ENCODE results near the gene UBL7.

UBL7 gene

DNA sequence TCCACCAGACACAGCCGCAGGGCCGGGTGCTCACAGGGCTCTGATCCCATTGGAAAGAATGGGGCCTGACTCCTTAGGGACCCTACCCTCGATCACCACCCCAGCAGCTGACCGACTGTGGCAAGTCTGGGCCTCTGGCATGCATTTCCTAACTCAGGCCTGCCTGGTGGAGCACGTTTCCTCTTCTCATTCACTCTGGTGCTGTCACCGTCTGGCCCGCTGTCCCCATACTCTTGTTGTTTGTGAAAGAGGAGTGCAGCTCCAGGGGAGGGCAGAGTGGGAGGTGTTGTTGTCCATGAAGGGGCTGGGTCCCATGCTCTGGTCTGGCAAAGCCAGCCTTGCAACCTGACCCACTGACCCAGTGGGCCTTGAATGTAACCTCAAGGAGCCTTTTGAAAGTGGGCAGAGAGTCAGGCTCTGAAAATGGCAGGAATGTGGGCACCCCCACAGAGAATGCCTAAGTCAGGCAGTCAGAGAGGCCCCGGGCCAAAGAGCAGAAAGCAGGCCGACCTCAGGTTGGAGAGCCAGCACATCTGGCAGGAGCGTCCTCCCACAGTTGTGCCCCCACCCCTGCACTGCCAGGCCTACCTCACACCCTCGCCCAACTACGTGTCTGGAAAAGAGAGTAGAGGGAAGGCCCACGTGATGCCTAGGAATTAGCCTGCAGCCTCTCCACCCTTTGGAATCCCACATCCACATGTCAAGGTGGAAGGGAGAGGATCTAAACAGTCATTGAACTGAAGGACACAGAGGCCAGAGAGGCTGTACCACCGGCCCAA lies 38.1 kb downstream of the UBL7 start:
- no peak for FAIRE-seq

DNA sequence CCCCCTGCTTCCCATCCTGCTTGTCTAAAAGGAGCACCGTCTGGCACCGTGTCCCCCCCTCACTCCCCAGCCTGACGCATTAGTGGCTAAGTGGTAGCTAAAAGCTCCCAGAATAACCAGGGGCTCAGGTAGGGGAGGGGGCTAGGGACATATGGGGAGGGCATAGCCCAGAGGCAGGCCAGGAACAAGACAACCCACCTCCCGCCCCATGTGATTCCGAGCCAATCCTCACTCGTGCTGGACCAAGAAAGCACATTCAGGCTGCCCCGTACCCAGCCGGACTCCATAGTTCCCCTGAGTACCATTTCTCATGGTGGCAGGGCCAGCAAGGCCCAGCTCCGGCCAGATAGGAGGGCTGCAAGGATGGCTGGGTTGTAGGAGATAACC lies 38.7 kb downstream of the UBL7 start:
- no peak for FAIRE-seq

DNA sequence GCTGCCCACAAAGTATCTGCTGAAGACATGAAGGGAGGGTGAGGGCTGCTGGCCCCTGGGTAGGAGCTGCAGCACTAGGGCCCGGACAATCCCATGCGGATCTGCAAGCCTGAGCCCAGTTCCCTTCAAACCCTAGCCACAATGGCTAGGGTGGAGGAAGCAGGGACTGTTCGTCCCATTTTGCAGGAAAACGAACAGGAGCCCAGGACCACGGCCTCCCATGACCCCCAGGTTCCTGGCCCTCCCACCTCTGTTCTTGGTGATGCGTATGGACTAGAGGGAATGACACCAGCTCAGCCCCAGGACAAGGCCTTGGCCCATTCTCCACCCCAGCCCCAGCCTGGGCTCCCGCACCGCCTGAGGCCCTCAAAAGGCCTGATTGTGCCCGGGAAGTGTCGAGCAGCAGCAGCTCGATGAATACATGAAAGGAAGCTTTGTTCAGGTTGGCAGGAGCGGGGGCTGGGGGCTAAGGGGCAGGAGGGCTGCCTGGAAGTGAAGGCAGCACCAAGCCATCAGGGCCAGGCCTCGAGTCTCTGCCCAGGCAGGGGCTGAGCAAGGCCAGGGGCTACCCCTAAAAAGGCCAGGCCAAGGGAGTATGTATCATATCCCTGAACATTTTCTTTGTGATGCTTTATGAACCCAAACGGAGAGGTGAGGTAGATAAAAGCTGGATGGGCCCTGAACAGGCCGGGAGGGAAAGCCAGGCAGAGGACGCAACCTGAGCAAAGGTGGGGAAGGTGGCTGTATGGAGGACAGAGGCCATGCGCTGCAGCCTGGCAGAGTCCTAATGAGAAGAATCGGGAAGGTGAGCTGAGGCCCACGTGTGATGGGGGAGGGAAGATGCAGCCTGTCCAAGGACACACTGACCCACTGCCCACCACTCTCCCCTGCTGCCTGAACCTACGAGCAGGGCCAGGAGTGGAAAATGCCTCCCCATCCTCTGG lies 39.4 kb downstream of the UBL7 start:
- no peak for FAIRE-seq

DNA sequence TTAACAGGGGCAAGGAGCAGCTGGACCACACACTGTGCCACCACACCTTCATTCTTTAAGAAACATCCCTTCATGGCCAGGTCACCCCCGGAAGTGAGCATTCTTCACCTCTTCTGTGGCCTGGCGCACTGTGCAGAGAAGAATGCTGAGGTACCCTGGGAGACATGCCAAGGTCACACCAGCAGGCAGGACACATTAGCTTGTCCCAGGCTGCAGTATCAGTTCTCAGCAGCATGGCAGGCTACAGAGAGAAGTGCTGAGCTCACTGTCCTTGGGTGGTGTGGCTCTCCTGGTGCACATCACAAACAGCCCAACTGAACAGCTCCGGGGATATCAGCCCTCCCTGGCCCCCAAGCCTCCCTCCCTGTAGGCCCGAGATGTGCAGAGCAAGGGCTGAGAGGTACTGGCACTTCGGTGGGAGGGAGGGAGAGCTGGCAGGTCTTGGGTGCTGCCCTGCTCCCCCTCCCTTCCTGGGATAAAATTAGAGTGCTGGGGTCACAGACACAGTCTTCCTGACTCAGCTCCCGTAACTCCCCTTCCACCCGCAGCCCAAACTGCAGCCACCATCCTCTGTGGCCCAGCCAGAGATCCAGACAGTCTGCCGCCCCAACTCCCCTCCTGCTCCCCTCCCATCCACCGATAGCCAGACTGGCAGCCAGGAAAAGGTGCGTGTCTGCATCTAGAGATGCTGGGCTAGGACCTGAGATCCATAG lies 40.6 kb downstream of the UBL7 start:
- no peak for FAIRE-seq

DNA sequence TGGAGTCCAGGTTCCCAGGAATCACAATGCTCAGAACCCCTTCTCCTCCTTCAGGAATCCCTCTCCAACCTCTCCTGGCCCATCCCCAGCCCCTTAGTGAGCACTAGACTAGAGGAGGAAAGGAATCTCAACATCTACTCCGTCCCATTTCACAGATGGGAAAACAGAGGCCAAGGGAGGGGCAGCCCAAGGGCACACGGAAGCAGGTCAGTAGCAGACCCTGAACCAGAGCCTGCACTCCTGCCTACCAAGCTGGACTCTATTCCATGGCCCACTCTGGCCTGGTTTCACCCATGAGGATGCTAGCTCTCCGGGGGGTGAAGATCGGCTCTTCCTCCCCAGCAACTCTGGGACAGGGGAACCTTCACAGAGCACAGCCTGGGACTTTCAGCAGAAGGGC lies 41.5 kb downstream of the UBL7 start:
- FAIRE-seq, result no peak

DNA sequence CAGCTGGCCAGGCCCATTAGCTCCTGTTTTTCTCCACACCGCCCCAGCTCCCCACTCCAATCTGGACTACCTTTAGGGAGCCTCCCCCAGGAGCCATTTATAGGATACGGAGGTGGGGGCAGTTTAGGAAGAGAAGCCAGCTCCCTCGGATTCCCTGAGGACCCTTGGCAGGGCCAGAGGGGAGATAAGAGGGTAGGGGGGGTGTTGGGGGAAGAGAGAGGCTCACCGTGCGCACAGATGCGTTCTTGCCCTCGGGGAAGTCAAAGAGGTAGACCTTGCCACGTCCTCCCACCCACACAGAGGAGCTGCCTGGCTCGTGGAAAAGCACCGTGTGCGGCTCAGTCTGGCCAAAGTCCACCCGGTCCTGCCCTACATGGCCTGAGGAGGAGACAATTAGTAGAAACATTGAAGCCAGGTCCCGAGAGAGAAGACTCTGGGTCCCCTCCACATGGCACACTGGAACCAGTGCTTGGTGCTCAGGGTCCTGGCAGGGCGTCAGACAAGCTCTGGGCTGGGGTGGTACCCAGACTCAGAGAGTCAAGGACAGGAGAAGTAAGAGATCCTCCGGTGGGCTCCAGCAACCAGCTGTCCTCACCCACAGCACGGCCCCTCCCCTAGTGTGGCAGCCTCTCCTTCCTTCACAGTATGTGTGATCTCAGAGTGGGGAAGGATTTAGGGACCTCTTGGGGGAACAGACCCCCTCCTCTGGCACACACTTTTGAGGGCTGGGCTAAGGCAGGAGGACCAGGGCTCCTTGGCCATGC lies 42.2 kb downstream of the UBL7 start:
- FAIRE-seq, result no peak

DNA sequence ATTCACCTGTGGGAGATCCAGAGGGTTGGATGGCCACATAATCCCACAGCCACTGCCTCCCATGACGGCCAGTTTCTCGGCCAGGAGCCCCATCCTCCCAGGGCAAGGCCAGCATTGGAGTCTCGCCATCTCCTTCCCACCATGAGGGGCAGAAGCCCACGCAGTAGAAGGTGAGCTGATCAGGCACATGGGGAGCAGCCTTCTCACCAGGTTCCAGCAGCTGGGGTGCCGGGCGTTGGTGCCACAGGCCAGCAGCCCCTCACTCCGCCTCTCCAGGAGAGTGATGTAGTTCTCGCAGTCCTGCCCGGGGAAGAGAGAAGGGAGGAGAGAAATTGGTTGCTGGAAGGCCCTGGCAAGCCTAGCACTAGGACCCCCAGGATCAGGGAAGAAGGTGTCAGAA lies 43.3 kb downstream of the UBL7 start:
- FAIRE-seq, result no peak

DNA sequence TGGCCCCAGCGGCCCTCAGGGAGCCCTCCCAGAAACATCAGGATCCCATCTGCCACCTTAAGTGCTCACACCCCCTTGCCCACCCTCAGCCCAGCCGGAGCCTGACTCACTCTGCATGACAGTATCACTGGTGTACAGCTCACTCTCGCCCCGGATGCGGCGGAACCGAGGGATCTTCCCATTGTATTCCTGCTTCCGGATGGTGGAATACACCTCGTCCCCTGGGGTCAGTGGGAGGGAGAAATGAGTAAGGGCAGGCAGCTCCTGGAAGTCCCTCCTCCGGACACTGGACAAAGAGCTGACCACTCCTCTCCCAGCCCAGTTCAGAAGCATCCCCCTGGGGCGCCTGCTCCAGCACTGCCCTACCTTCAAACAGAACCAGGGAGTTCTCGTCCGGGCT lies 43.7 kb downstream of the UBL7 start:
- FAIRE-seq, result no peak

DNA sequence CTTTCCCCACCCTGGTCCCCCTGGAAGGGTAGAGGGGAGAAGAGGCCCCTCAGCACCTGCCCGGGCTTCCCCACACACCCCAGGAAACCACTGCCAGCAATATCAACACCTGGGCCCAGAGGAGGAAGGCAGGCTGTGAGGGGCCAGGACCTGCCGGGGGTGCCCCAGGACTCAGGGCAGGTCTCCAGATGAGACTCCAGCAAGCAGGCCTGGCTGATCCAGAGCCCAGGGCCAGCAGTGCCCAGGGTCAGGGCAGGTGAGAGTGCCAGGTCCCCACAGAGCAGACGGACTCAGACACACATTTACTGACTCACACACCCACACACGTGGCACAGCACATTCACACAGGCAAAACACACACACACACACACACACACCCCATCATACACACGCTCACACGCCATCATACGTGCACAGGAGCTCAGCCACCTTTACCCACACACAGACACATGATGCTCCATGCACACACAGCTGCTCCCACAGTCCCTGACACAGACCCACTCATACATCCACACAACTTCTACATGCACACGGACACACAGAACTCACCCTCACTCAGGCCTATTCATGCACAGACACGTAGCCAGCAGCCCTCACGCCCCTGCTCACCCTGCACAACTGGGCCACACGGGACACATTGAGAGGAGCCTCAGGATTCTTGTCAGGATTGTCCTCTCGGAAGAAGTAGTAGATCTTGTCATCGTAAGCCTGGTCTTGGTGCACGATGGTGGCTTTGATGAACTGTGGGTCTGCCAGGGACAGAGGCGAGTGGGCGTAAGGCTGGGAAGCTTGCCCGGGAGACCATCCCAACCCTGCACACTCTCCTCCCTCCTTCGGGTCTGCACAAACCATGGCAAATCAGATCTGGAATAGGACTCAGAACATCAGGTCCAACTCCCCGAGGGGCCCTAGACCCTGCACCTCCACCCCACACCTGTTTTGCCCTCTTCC lies 44.7 kb downstream of the UBL7 start:
- FAIRE-seq, result no peak

DNA sequence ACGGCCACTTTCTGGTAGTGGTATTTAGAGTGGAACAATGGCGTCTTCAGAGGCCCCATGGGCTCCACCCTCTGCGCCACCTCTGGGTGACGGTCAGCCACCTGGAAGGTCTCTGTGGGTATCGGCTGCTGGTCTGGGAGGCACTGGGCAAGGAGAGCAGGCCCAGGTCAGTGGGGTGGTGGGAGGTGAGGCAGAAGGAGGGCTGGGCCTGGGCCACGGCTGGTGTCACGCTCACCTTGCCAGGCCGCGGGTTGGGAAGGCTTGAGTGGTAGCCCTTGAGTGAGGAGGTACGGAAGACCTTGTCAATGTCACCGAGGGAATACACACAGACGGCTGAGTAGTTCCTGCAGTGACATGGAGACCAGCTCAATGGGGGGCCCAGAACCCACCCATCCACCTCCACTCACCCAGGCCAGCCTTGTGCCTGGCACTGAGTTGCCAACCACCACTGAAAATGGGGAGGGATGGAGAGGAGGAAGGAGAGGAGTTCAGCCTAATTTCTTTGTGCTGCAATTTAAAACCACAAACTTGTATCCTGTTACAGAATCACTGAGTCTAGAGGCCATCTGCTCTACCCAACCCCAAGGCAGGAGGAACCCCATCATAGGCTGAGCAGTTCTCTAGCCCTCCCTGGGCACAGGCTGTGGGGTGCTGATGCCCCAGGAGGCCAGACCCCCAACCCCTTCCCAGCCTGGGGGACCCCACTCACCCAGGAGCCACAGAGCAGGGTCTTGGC lies 46.2 kb downstream of the UBL7 start:
- FAIRE-seq, result no peak

DNA sequence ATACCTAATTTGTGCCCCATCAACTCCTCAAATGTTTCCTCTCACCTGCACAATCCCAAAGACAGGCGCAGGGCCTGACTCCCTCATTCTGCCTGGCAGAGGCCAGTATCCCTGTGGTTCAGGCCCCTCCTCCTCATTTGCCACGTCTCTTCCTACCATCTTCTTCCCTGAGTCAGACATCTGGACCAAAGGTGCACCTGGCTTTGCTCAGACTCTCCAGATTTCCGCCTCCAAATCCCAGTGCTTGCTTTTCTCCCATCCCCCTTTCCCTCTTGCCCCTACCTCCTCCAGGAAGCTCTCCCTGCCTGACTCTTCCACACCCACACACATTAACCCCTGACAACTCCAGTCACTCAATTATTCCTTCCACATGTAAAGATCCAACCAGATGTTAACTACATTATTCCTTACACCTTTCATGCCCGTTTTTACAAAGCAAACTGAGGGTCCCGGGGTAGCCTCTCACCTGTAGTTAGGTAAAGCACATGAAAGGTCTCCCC lies 46.8 kb downstream of the UBL7 start:
- no peak for FAIRE-seq

DNA sequence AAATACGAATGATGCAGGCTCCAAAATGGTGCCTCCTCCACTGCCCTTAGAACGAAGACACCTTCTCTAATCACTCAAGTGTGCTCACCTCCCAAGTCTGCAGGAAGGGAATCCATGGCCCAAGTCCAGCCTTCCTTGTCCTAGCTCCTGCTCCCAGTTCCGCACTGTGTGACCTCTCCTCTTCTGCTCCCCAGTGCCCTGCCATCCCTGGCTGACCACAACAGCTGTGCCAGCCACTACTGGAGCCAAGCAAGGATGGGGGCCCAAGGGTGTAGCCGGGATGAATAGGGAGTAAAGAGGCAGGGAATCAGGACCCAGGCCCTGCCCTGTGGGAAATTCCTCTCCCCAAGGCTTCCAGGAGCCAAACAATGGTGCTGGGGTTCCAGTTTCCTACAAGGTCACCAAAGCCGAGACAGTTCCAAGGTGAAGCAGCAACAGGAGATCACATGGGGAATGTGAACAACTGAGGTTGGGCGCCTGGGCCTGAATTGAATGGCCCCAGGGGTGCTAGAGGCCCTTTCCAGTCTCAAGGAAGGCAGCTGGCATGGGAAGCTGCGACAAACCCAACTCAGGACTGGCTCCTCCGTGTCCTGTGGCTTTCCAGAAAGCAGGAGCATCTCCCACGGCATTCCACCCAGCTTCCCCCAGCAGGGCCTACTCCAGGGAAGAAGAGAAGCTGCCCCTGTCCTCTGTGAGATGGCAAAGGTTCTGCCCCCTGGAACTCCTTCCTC lies 47.4 kb downstream of the UBL7 start:
- no peak for FAIRE-seq

DNA sequence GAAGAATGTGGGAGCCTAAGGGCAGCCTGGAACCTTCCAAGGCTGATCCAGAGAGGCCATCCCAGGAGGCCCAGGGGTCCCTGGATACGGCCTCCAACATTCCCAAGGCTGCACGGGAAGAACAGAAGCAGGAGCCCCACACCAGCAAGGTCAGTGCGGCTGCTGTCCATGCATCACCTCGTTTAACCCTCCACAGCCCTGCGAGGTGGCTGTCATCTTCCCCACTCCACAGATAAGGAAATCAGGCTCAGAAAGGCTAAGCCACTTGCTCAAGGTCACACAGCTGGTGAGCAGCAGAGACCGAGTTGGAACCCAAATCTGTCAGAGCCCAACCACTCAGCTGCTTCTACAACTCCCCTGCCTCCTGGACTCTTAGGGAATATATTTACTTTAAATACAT lies 48.8 kb downstream of the UBL7 start:
- no peak for FAIRE-seq

DNA sequence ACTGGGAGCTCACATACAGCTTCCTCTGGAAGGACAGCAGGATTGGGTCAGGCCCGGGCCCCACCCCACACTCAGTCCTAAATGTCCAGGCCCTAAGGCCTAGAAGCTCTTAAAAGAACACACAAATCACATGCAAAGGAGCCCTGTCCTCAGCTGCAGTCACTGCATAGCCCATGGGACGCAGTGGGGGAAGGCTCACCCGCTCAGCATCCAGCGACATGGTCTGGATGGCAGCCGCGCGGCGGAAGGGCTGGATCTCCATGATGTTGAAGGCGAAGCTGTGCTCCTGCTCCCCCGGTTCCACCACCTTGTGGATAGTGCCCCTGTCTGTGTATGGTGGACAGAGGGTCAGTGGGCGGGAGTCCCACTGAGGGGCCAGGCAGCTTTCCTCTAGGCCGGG lies 49.3 kb downstream of the UBL7 start:
- FAIRE-seq, result no peak

DNA sequence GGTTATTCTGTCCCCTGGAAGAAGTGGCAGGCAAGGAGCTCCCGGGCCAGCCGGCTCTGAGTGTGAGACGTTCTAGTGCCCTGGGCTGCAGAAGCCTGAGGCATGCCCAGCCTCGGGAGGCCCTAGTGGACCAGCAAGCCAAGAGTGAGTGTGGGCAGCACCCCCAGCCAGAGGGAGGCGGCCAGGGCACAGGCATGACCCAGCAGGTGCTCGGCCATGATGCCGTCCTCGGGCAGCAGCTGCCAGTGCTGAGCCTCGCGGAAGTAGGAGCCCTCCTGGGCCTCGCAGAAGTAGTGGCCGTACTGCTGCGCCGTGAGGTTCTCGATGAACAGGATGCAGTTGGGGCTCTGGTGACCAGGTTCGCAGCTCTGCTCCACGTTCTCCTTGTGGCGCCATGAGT lies 50.5 kb downstream of the UBL7 start:
- FAIRE-seq, result no peak

DNA sequence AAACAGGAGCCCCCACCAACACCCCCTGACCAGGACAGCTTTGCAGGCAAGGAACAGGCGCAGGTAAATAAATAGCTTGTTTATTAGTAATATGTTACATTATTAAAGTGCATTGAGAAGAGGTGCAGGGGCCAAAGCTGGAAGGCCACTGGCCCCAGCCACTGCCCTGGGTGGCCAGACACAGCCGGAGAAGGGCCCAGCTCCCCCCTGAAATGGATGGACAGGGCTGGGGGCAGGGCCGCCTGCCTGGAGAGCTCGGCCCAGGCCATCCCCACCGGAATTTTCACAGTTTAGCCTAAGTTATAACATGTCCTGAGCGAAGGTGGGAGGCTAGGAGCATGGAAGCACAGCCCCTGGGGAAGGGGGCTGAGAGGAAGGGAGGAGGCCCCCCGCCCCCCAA lies 51.7 kb downstream of the UBL7 start:
- no peak for FAIRE-seq

DNA sequence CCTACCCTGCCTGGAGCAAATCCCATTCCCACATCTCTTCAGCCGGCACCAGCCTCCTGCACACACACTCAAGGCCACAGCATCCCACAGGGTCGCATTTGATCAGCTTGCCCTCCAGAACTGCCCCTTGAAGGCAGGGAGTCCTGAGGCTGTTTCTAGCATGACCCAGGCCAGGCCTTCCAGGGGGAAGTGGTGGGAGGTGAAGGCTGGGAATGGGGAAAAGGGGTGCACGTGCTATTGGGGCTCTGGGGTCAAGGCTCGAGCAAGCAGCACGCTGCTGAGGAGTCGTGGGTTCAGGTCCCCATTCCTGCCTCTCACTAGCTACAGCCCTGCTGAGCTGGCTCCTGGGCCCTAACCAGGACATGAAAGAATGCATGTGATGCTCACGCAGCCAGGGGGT lies 52.1 kb downstream of the UBL7 start:
- FAIRE-seq, result no peak

DNA sequence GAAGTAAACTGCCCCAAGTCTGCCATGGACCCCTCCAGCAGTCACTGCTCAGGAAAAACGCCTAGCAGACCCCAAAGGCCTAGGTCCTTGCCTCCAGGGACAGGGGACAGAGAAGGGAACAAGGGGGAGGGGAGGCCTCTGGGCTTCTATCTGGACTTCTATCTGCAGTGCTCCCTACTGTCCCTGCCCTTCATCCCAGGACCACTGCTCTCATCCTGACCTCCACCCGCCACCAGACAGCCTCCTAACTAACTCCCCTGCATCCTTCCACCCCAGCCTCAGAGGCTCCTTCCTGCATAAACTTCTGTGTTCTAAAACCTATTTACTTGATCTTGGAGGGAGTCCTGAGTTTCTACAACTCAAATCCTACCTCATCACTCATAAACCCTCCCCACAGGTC lies 52.6 kb downstream of the UBL7 start:
- no peak for FAIRE-seq

DNA sequence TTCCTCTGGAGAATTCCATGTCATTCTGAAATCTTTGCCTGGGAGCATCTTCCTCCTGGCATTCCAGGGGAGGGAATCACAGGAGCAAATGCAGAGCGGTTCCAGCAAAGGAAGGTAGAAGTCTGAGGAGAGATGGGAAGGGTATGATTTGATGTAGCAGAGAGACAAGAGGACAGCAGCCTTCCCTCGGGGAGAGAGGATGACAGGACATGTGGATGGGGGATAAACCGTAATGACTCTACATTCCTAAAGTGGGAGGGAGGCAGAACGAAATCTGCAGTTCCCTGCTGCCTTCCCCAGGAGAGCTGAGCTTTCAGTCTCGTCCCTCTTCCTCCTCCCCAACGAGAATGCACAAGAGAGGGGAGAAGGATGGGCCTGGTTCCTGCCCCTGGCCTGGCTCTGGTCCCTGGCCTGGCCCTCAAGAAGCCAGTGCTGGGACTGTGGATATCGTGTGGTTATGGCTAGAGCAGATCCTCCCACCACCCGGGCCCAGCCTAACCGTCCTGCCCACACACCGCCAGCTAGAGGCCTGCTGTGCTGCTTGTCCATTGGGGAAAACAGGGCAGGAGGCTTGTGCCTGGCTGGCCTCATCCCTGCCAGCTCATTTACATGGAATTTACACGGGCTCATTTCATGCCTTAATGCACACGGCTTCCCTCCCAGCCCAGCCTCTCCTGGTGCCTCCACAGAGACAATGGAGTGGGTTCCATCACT lies 53.8 kb downstream of the UBL7 start:
- no peak for FAIRE-seq

All from TTC549 (cell line).